ENCODE data around the gene ALAD.

The ALAD gene

GRCh38 chr9:113349066-113349444 lies 52.0 kb downstream of the ALAD start:
- TF ChIP-seq CTCF (conservative IDR thresholded peaks at IDR 0.05; ENCODE audit: low read depth): no peak
- CTCF ChIA-PET: interaction anchor here (0.6 to 1.3 kb wide), 4 partner anchors 9 to 242 kb away, joined by 3 to 5 read pairs (median 3); partner anchors contain the start of gene WDR31
- POLR2A ChIA-PET (ENCODE audit: low non-redundant PET): no interaction called here
- no peak for DNase-seq (ENCODE audit: low spot score)
- no peak overlapping the region for H3K27ac ChIP-seq

- no peak for TF ChIP-seq CTCF (conservative IDR thresholded peaks at IDR 0.05; ENCODE audit: low read depth)
- no peak for DNase-seq (ENCODE audit: low spot score)
- ChIA-PET CTCF (interaction anchor here (0.8 kb wide), 1 partner anchor 9 kb away, joined by 3 read pairs; no protein-coding TSS in a partner anchor), POLR2A (ENCODE audit: low non-redundant PET) (no interaction called here)
- no peak overlapping the region for H3K27ac ChIP-seq
Measured at GRCh38 chr9:113348437-113348836, 52.6 kb downstream of the ALAD start.

- no peak for TF ChIP-seq CTCF (conservative IDR thresholded peaks at IDR 0.05; ENCODE audit: low read depth)
- ChIA-PET POLR2A (ENCODE audit: low non-redundant PET) (no interaction called here), CTCF (interaction anchor here (0.5 to 1.1 kb wide), 3 partner anchors 17 to 100 kb away, joined by 3 to 5 read pairs (median 3); no protein-coding TSS in a partner anchor)
- DNase-seq (ENCODE audit: low spot score): no peak
- no peak overlapping the region for H3K27ac ChIP-seq
Measured at GRCh38 chr9:113345671-113346070, 55.4 kb downstream of the ALAD start.

- CTCF ChIA-PET: interaction anchor here (0.7 to 1.1 kb wide), 2 partner anchors 30 to 101 kb away, joined by 3 read pairs; no protein-coding TSS in a partner anchor
Measured at GRCh38 chr9:113345190-113345589, 55.9 kb downstream of the ALAD start.

GRCh38 chr9:113343732-113344231 lies 57.3 kb downstream of the ALAD start:
- POLR2A ChIA-PET (ENCODE audit: low non-redundant PET): interaction anchor here (0.6 kb wide), 1 partner anchor 88 kb away, joined by 3 read pairs; no protein-coding TSS in a partner anchor
- no peak for DNase-seq (ENCODE audit: low spot score)
- TF ChIP-seq CTCF (conservative IDR thresholded peaks at IDR 0.05; ENCODE audit: low read depth): no peak
- CTCF ChIA-PET: no interaction called here
- H3K27ac ChIP-seq: no peak overlapping the region

More at GRCh38 chr9:113345190-113345589, 55.9 kb downstream of the ALAD start:
- POLR2A ChIA-PET (ENCODE audit: low non-redundant PET): no interaction called here
- no peak overlapping the region for H3K27ac ChIP-seq
- no peak for DNase-seq (ENCODE audit: low spot score)
- TF ChIP-seq CTCF (conservative IDR thresholded peaks at IDR 0.05; ENCODE audit: low read depth): no peak

- TF ChIP-seq CTCF (conservative IDR thresholded peaks at IDR 0.05; ENCODE audit: low read depth): no peak
- DNase-seq (ENCODE audit: low spot score): peak; percentile 93
- ChIA-PET POLR2A (ENCODE audit: low non-redundant PET) (no interaction called here), CTCF (interaction anchor here (0.5 to 0.8 kb wide), 5 partner anchors 36 to 314 kb away, joined by 3 to 4 read pairs (median 3); partner anchors contain the start of gene ALAD)
- H3K27ac ChIP-seq: no peak overlapping the region
Measured at GRCh38 chr9:113341712-113342410, 59.2 kb downstream of the ALAD start.
